ENCODE measurements around the gene SORCS3.

GRCh38 chr10:105146436-105146835, 505.3 kb downstream of the SORCS3 start:
- TF ChIP-seq POLR2AphosphoS5 (IDR thresholded peaks at IDR 0.05; ENCODE audit: borderline replicate concordance, low read depth, low read length) (no peak), EZH2 (IDR thresholded peaks at IDR 0.05) (no peak), FOXP2 (optimal IDR thresholded peaks at IDR 0.05; ENCODE audit: control extremely low read depth, extremely low read length, insufficient read depth) (no peak)
